Mammary epithelial cell (primary cell): ENCODE results near the gene HSBP1L1.

Experiments used
- EZH2 ChIP-seq: IDR thresholded peaks from 2 replicates; pipeline ENCODE4 v1.6.1; 2012; ENCODE audit warnings: low read length, inconsistent platforms, borderline replicate concordance
- TF ChIP-seq, protein P1 (sequence below), 2 donors: IDR thresholded peaks in 1 of 2; conservative IDR thresholded peaks in 1 of 2; 2 replicates each; pipeline ENCODE4 v1.5.1; 2011 to 2012; ENCODE audit warnings: inconsistent platforms in 2 of 2, low read length in 2 of 2, mild to moderate bottlenecking in 2 of 2, control low read depth in 1 of 2, low read depth in 1 of 2; ENCODE audit not compliant: insufficient read depth in 1 of 2; ENCODE audit errors: extremely low read depth in 1 of 2

DNA sequence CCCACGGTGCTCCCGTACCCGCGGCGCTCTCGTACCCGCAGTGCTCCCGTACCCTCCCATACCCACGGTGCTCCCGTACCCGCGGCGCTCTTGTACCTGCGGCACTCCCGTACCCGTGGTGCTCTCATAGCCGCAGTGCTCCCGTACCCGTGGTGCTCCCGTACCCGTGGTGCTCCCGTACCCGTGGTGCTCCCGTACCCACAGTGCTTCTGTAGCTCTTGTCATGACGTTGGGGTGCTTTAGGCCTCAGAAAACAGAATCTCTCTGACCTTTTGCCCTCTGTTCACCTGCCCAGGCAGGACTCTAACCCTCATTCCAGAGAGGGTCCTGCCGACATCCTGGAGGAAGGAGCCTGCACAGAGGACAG, 48.3 kb upstream of the HSBP1L1 start:
- TF ChIP-seq, protein P1, sequence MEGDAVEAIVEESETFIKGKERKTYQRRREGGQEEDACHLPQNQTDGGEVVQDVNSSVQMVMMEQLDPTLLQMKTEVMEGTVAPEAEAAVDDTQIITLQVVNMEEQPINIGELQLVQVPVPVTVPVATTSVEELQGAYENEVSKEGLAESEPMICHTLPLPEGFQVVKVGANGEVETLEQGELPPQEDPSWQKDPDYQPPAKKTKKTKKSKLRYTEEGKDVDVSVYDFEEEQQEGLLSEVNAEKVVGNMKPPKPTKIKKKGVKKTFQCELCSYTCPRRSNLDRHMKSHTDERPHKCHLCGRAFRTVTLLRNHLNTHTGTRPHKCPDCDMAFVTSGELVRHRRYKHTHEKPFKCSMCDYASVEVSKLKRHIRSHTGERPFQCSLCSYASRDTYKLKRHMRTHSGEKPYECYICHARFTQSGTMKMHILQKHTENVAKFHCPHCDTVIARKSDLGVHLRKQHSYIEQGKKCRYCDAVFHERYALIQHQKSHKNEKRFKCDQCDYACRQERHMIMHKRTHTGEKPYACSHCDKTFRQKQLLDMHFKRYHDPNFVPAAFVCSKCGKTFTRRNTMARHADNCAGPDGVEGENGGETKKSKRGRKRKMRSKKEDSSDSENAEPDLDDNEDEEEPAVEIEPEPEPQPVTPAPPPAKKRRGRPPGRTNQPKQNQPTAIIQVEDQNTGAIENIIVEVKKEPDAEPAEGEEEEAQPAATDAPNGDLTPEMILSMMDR (conservative IDR thresholded peaks at IDR 0.05 in 1 of 2, IDR thresholded peaks at IDR 0.05 in 1 of 2; ENCODE audit: extremely low read depth in 1 of 2, insufficient read depth in 1 of 2, low read depth in 1 of 2, low read length in 2 of 2), result no peak
- no peak for TF ChIP-seq EZH2
